CD4-positive, alpha-beta memory T cell (primary cell): Measurements from ENCODE around the gene PDE4D. TPM values are rescaled to one million over a fixed set of nuclear protein-coding genes. Genes with fewer than 3 reads are reported as not detected.
A peak's percentile ranks its signal among the peaks of the same experiment; 100 is the strongest.

Experiments used
- CTCF ChIA-PET: fragments of 350-600 bp; sonication (Branson Sonifier 250); formaldehyde crosslinking; loops from one replicate; lab custom pipeline; 2021; ENCODE audit warnings: inconsistent platforms; ENCODE audit not compliant: partially characterized antibody; lab: Charles Lee
- POLR2A ChIA-PET: fragments of 350-600 bp; sonication (Branson Sonifier 250); formaldehyde crosslinking; loops from one replicate; lab custom pipeline; 2021; ENCODE audit not compliant: partially characterized antibody; lab: Charles Lee
- DNase-seq, 5 donors: peaks; one replicate each; pipeline versions ENCODE4 v3.0.0 to v3.0.0-alpha.2; 2020 to 2022; ENCODE audit warnings: mixed read lengths in 1 of 5
- H3K27ac ChIP-seq: one replicate; pipeline ENCODE4 v1.7.0; 2013; ENCODE audit warnings: low read depth, low read length
- H3K27me3 ChIP-seq: 2 replicates; pipeline ENCODE4 v1.7.0; 2013; ENCODE audit warnings: mild to moderate bottlenecking, low read length, moderate library complexity; ENCODE audit not compliant: insufficient read depth
- H3K36me3 ChIP-seq: 2 replicates; pipeline ENCODE4 v1.7.0; 2013; ENCODE audit warnings: mild to moderate bottlenecking, low read length, moderate library complexity; ENCODE audit not compliant: insufficient read depth
- H3K4me1 ChIP-seq: 2 replicates; pipeline ENCODE4 v1.7.0; 2013; ENCODE audit warnings: mild to moderate bottlenecking, low read length, moderate library complexity; ENCODE audit not compliant: insufficient read depth
- H3K4me3 ChIP-seq, 2 donors: one replicate each; pipeline ENCODE4 v1.7.0; 2013; ENCODE audit warnings: low read length in 2 of 2, mild to moderate bottlenecking in 1 of 2
- H3K9me3 ChIP-seq, 2 donors: one replicate each; pipeline ENCODE4 v1.7.0; 2013; ENCODE audit warnings: low read length in 2 of 2, control low read depth in 1 of 2; ENCODE audit not compliant: control insufficient read depth in 1 of 2
- H3K27ac Mint-ChIP-seq, 7 donors: one replicate each; pipeline ENCODE4 v1.8.0; 2020 to 2021; ENCODE audit warnings: mixed read lengths in 7 of 7, mild to moderate bottlenecking in 6 of 7, inconsistent platforms in 3 of 7, moderate library complexity in 3 of 7
- H3K27me3 Mint-ChIP-seq, 2 donors: one replicate each; pipeline ENCODE4 v1.8.0; 2020 to 2021; ENCODE audit warnings: mixed read lengths in 2 of 2
- H3K36me3 Mint-ChIP-seq, 2 donors: one replicate each; pipeline ENCODE4 v1.8.0; 2020 to 2021; ENCODE audit warnings: mixed read lengths in 2 of 2, inconsistent platforms in 1 of 2, mild to moderate bottlenecking in 1 of 2
- H3K4me1 Mint-ChIP-seq, 4 donors: one replicate each; pipeline ENCODE4 v1.8.0; 2020 to 2021; ENCODE audit warnings: mixed read lengths in 4 of 4, mild to moderate bottlenecking in 1 of 4
- H3K4me3 Mint-ChIP-seq, 8 donors: one replicate each; pipeline ENCODE4 v1.8.0; 2020 to 2021; ENCODE audit warnings: mixed read lengths in 8 of 8, mild to moderate bottlenecking in 7 of 8, moderate library complexity in 6 of 8, inconsistent platforms in 3 of 8
- H3K9me3 Mint-ChIP-seq, 8 donors: one replicate each; pipeline ENCODE4 v1.8.0; 2020 to 2021; ENCODE audit warnings: mixed read lengths in 8 of 8, mild to moderate bottlenecking in 5 of 8, inconsistent platforms in 3 of 8, moderate library complexity in 1 of 8
- intact Hi-C: fragments of 100-400 bp; cut with micrococcal nuclease; formaldehyde crosslinking; loops from one replicate; pipeline ENCODE4 v1.15.1; 2023
- polyA plus RNA-seq, 2 donors: library from polyadenylated mRNA; unstranded; fragments of 300-500 nt; fragmentation: Illumina TruSeq; gene quantifications; one replicate each; pipeline ENCODE4 v1.2.3, GENCODE V29; 2021
- total RNA-seq, 2 experiments: library from RNA; stranded (reverse); gene quantifications; one replicate each; pipeline ENCODE4 v1.2.3, GENCODE V29; 2021

PDE4D gene
- total and polyA plus RNA-seq, 4 experiments from 2014 or later: 12.3 to 49.7 (median 30.3) TPM

- CTCF ChIA-PET: no interaction called here
- no peak for DNase-seq
- Histone ChIP-seq H3K27me3 (no peaks in the 10 kb centered on the region), H3K36me3 (no peaks in the 10 kb centered on the region), H3K9me3 (no peaks in the 10 kb centered on the region), H3K27ac (no peak overlapping the region), H3K4me3 (no peak overlapping the region), H3K4me1 (no peaks in the 10 kb centered on the region)
- Mint-ChIP-seq H3K27ac (no peak overlapping the region), H3K4me3 (no peak overlapping the region), H3K4me1 (no peaks in the 10 kb centered on the region), H3K9me3 (no peaks in the 10 kb centered on the region), H3K27me3 (peaks cover 1% of the 10 kb centered on the region in 2 donors), H3K36me3 (no peaks in the 10 kb centered on the region)
- intact Hi-C loops: loop anchor here (2.0 to 10.0 kb wide), 2 partner anchors 15 to 47 kb away; no protein-coding TSS in a partner anchor
- POLR2A ChIA-PET: no interaction called here
Observed at GRCh38 chr5:59081693-59082092, 811.8 kb downstream of the PDE4D start.

DNA sequence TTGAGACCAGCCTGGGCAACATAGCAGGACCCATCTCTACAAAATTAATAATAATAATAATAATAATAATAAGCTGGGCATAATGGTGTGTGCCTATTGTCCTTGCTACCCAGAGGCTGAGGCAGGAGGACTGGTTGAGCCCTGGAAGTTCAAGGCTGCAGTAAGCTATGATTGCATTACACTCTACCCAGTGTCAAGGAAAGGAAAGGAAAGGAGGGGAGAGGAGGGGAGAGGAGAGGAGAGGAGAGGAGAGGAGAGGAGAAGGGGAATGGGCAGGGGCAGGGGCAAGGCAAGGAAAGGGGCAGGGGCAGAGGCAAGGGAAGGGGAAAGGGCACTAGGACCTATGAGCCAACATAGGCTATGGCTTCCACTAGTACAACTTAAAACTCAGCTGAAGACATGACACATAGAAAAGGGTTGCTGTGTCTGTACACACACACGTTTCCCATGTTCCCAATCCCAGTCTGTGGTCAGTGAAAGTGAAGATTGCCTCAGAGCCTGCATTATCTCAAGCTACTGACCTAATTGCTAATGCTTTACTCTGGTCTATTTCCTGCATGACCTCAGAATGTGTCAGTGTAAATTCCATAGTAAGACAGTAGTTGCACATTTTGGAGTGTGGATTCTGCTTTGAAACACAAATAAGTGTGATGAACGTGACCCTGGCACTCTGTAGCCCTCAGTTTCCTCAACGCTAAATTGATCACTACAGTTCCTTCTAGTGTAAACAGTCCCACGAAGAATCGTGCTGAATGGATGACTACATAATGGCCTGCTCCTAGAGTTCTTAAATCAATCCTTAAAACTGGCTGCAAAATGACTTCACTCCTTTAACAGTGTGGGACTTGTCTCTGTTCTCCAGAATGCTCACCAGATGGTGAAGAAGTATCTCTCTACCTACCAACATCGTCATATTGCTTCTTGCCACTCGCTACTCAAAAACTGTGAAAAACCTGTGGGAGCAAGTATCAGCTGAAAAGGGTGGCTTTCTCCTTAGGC lies 813.6 kb downstream of the PDE4D start:
- Histone ChIP-seq H3K27ac (no peak overlapping the region), H3K9me3 (no peaks in the 10 kb centered on the region), H3K4me1 (no peaks in the 10 kb centered on the region), H3K36me3 (no peaks in the 10 kb centered on the region), H3K27me3 (no peaks in the 10 kb centered on the region), H3K4me3 (no peak overlapping the region)
- Mint-ChIP-seq H3K36me3 (no peaks in the 10 kb centered on the region), H3K27me3 (peaks cover 1% of the 10 kb centered on the region in 2 donors), H3K27ac (peak overlapping the region in 2 of 7 donors; percentile 4 to 23), H3K4me1 (no peaks in the 10 kb centered on the region), H3K4me3 (no peak overlapping the region), H3K9me3 (no peaks in the 10 kb centered on the region)
- CTCF ChIA-PET: no interaction called here
- intact Hi-C loops: loop anchor here (2.0 to 10.0 kb wide), 2 partner anchors 13 to 45 kb away; no protein-coding TSS in a partner anchor
- POLR2A ChIA-PET: no interaction called here
- DNase-seq: no peak

DNA sequence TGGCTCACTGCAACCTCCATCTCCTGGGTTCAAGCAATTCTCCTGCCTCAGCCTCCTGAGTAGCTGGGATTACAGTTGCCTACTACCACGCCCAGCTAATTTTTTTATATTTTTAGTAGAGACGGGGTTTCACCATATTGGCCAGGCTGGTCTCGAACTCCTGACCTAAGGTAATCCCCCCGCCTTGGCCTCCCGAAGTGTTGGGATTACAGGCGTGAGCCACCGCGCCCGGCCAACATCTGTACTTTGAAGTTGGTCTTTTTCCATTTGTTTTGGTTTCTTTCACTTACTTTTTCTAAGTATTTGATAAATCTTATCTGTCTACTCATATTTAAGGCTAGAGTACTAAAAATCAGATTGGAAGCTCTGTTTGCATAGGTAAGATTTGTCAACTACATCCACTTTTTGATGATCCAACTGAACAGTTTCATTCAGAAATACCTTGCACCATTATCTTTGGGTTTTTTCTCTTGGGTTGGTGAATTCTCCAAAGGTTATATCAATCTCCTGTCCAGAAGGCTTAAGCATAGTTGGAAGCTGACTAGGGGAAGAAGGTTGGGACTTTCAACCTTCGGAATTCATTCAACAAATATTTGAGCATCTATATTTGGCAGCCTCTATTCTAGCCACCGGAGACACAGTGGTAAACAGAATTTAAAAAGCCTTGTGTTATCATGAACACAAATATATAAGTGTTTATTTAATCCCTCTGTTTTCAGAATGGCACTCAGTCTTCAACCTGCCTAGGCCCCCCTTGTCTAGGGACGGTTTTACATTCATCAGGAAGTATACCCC lies 821.6 kb downstream of the PDE4D start:
- Histone ChIP-seq H3K27me3 (no peaks in the 10 kb centered on the region), H3K36me3 (no peaks in the 10 kb centered on the region), H3K4me3 (no peak overlapping the region), H3K4me1 (no peaks in the 10 kb centered on the region), H3K27ac (no peak overlapping the region), H3K9me3 (no peaks in the 10 kb centered on the region)
- no peak overlapping the region for H3K27ac Mint-ChIP-seq
- intact Hi-C loops: no loop called here
- ChIA-PET POLR2A (no interaction called here), CTCF (interaction anchor here (2.9 kb wide), 1 partner anchor 102 kb away, joined by 17 read pairs; no protein-coding TSS in a partner anchor)
- peaks cover 0 to 2% (median 0%) of the 10 kb centered on the region in 8 donors for H3K9me3 Mint-ChIP-seq
- peaks cover 3 to 6% of the 10 kb centered on the region in 2 donors for H3K27me3 Mint-ChIP-seq
- no peak overlapping the region for H3K4me3 Mint-ChIP-seq
- no peak for DNase-seq
- H3K36me3 Mint-ChIP-seq: no peaks in the 10 kb centered on the region
- no peaks in the 10 kb centered on the region for H3K4me1 Mint-ChIP-seq

- Mint-ChIP-seq H3K27me3 (peaks cover 3 to 6% of the 10 kb centered on the region in 2 donors), H3K27ac (no peak overlapping the region), H3K4me1 (no peaks in the 10 kb centered on the region), H3K4me3 (no peak overlapping the region), H3K36me3 (no peaks in the 10 kb centered on the region), H3K9me3 (peaks cover 0 to 5% (median 0%) of the 10 kb centered on the region in 8 donors)
- intact Hi-C loops: no loop called here
- no peak overlapping the region for H3K27ac ChIP-seq
- no peak overlapping the region for H3K4me3 ChIP-seq
- no peak for DNase-seq
- H3K4me1 ChIP-seq: no peaks in the 10 kb centered on the region
- no peaks in the 10 kb centered on the region for H3K27me3 ChIP-seq
- H3K36me3 ChIP-seq: no peaks in the 10 kb centered on the region
- CTCF ChIA-PET: interaction anchor here (1.7 kb wide), 1 partner anchor 8 kb away, joined by 5 read pairs; no protein-coding TSS in a partner anchor
- POLR2A ChIA-PET: no interaction called here
- H3K9me3 ChIP-seq: no peaks in the 10 kb centered on the region
Observed at GRCh38 chr5:59069438-59070079, 824.0 kb downstream of the PDE4D start.

DNA sequence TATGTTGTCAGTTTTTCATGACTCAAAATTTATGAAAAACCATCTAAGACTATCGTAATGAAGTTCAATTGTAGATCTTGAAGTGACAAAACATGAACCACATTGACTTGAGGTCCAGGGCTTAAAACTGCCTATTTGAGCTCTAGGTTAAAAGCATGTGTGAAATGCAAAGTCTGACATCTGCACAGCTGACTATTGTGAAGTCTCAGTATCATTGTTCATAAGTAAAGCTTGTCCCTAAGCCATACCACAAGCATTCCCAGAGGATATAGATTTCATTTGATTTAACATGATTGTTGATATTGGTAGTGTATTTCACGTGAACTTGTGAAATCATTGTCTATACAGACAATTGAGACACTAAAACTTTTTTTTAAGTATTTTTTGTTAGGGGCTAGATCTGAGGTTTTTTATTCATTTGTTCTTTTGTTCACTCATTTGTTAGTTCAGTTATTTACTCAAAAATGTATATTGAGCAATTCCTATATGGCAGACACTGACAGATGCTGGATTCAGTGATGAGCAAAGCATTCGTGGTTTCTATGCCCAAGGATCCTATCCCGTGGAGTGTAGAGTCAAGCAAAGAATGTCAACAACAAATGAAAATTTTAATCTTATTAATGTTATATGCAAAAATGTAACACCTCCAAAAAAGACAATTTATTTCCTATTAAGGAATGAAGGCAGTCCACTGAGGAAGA lies 825.4 kb downstream of the PDE4D start:
- Mint-ChIP-seq H3K36me3 (no peaks in the 10 kb centered on the region), H3K4me1 (no peaks in the 10 kb centered on the region), H3K4me3 (no peak overlapping the region), H3K9me3 (peaks cover 0 to 3% (median 0%) of the 10 kb centered on the region in 8 donors), H3K27ac (no peak overlapping the region), H3K27me3 (peaks cover 2 to 5% of the 10 kb centered on the region in 2 donors)
- intact Hi-C loops: loop anchor here (2.0 kb wide), 1 partner anchor 13 kb away; no protein-coding TSS in a partner anchor
- ChIA-PET POLR2A (no interaction called here), CTCF (interaction anchor here (0.9 kb wide), 1 partner anchor 11 kb away, joined by 3 read pairs; no protein-coding TSS in a partner anchor)
- no peaks in the 10 kb centered on the region for H3K9me3 ChIP-seq
- H3K27me3 ChIP-seq: no peaks in the 10 kb centered on the region
- H3K4me1 ChIP-seq: no peaks in the 10 kb centered on the region
- H3K27ac ChIP-seq: no peak overlapping the region
- no peaks in the 10 kb centered on the region for H3K36me3 ChIP-seq
- H3K4me3 ChIP-seq: no peak overlapping the region
- DNase-seq: no peak

GRCh38 chr5:59066367-59067163 lies 827.0 kb downstream of the PDE4D start:
- no peak overlapping the region for H3K4me3 Mint-ChIP-seq
- no peaks in the 10 kb centered on the region for H3K36me3 Mint-ChIP-seq
- POLR2A ChIA-PET: no interaction called here
- H3K27ac ChIP-seq: no peak overlapping the region
- no peaks in the 10 kb centered on the region for H3K36me3 ChIP-seq
- CTCF ChIA-PET: no interaction called here
- H3K9me3 Mint-ChIP-seq: peaks cover 0 to 3% (median 0%) of the 10 kb centered on the region in 8 donors
- no peaks in the 10 kb centered on the region for H3K4me1 ChIP-seq
- intact Hi-C loops: loop anchor here (2.0 kb wide), 1 partner anchor 14 kb away; no protein-coding TSS in a partner anchor
- H3K4me3 ChIP-seq: no peak overlapping the region
- H3K9me3 ChIP-seq: no peaks in the 10 kb centered on the region
- DNase-seq: no peak
- no peaks in the 10 kb centered on the region for H3K27me3 ChIP-seq
- no peaks in the 10 kb centered on the region for H3K4me1 Mint-ChIP-seq
- H3K27me3 Mint-ChIP-seq: no peaks in the 10 kb centered on the region
- no peak overlapping the region for H3K27ac Mint-ChIP-seq
